SK-N-SH (cell line): ENCODE measurements around the gene ANKRD12. TPM values are rescaled to one million over a fixed set of nuclear protein-coding genes. Genes with fewer than 3 reads are reported as not detected.
"Not testable (repeated sequence)": the region's sequence is repeated elsewhere in the genome, so short reads cannot be mapped to it uniquely, and the experiment has no call there.

Source experiments
- CTCF ChIA-PET: fragments of 300-600, 350-600 bp; formaldehyde crosslinking; extraction: SDS; loops from one replicate; lab custom pipeline; 2021; lab: Yijun Ruan, JAX
- POLR2A ChIA-PET: fragments of 350-600 bp; sonication (Branson Sonifier 250); formaldehyde crosslinking; extraction: SDS; loops from one replicate; lab custom pipeline; 2020; ENCODE audit warnings: antibody characterized with exemption, inconsistent platforms; lab: Yijun Ruan, JAX
- DNase-seq: peaks from one replicate; pipeline ENCODE4 v3.0.0; 2012
- H2AFZ ChIP-seq: fragments of 200-600 bp; sonication (generic); 2 replicates; pipeline ENCODE4 v1.8.1; 2016; ENCODE audit warnings: antibody characterized with exemption, mild to moderate bottlenecking, low read depth
- H3F3A ChIP-seq: fragments of 200-600 bp; sonication (generic); replicated peaks from 2 replicates; pipeline ENCODE3; 2016; ENCODE audit warnings: antibody characterized with exemption, mild to moderate bottlenecking; ENCODE audit not compliant: insufficient read depth
- H3K27ac ChIP-seq, 2 experiments: fragments of 200-500 bp in 1 of 2; fragments of 200-600 bp in 1 of 2; sonication (Bioruptor generic) in 1 of 2; sonication (generic), shearing (Covaris generic) in 1 of 2; 2 replicates each; pipeline versions ENCODE4 v1.5.1 to v1.6.1; 2014 to 2016; ENCODE audit warnings: low read depth in 2 of 2, inconsistent platforms in 1 of 2, low read length in 1 of 2, mild to moderate bottlenecking in 1 of 2, mixed read lengths in 1 of 2
- H3K27me3 ChIP-seq: fragments of 200-600 bp; sonication (generic), shearing (Covaris generic); 2 replicates; pipeline ENCODE4 v1.6.1; 2016; ENCODE audit warnings: mixed run types; ENCODE audit not compliant: insufficient read depth
- H3K36me3 ChIP-seq, 2 experiments: fragments of 200-500 bp in 1 of 2; fragments of 200-600 bp in 1 of 2; sonication (Bioruptor generic) in 1 of 2; sonication (generic) in 1 of 2; replicated peaks in 1 of 2; 2 replicates each; pipeline versions ENCODE3 to v1.5.1; 2014 to 2016; ENCODE audit warnings: low read length in 1 of 2, mild to moderate bottlenecking in 1 of 2; ENCODE audit not compliant: insufficient read depth in 2 of 2, control insufficient read depth in 1 of 2
- H3K4me1 ChIP-seq, 2 experiments: fragments of 200-500 bp in 1 of 2; fragments of 200-600 bp in 1 of 2; sonication (Bioruptor generic) in 1 of 2; sonication (generic), shearing (Covaris generic) in 1 of 2; 2 replicates each; pipeline versions ENCODE4 v1.5.1 to v1.6.1; 2014 to 2016; ENCODE audit warnings: low read depth in 1 of 2, low read length in 1 of 2, mixed run types in 1 of 2; ENCODE audit not compliant: insufficient read depth in 2 of 2, control insufficient read depth in 1 of 2
- H3K4me2 ChIP-seq: fragments of 200-600 bp; sonication (generic), shearing (Covaris generic); 2 replicates; pipeline ENCODE4 v1.6.1; 2017; ENCODE audit warnings: mixed run types
- H3K4me3 ChIP-seq, 2 experiments: fragments of 200-500 bp in 1 of 2; fragments of 200-600 bp in 1 of 2; sonication (Bioruptor generic) in 1 of 2; sonication (generic), shearing (Covaris generic) in 1 of 2; 2 replicates each; pipeline versions ENCODE4 v1.5.1 to v1.8.1; 2014 to 2016; ENCODE audit warnings: low read depth in 2 of 2, inconsistent platforms in 1 of 2, low read length in 1 of 2, mild to moderate bottlenecking in 1 of 2, mixed read lengths in 1 of 2, moderate library complexity in 1 of 2
- H3K79me2 ChIP-seq: fragments of 200-600 bp; sonication (generic); 2 replicates; pipeline ENCODE4 v1.8.1; 2017; ENCODE audit warnings: mild to moderate bottlenecking; ENCODE audit not compliant: insufficient read depth
- H3K9ac ChIP-seq: fragments of 200-600 bp; sonication (generic); 2 replicates; pipeline ENCODE4 v1.6.1; 2017; ENCODE audit warnings: mixed run types
- H3K9me2 ChIP-seq: fragments of 200-600 bp; sonication (generic); 2 replicates; pipeline ENCODE4 v1.6.1; 2017; ENCODE audit warnings: mixed run types
- H3K9me3 ChIP-seq: fragments of 200-600 bp; sonication (generic); 2 replicates; pipeline ENCODE4 v1.6.1; 2017; ENCODE audit warnings: mixed run types, mild to moderate bottlenecking, moderate library complexity
- H4K20me1 ChIP-seq: fragments of 200-600 bp; sonication (generic); 2 replicates; pipeline ENCODE4 v1.6.1; 2017; ENCODE audit warnings: mild to moderate bottlenecking, mixed run types; ENCODE audit not compliant: insufficient read depth
- EZH2phosphoT487 ChIP-seq: fragments of 200-600 bp; sonication (generic); IDR thresholded peaks from 2 replicates; pipeline ENCODE4 v1.6.1; 2017; ENCODE audit warnings: low read depth, mixed run types, mild to moderate bottlenecking, antibody characterized with exemption, moderate library complexity, borderline replicate concordance
- FOXM1 ChIP-seq: IDR thresholded peaks from 2 replicates; pipeline ENCODE4 v1.4.0; 2012; ENCODE audit warnings: low read depth, mild to moderate bottlenecking
- NRF1 ChIP-seq: IDR thresholded peaks from 2 replicates; pipeline ENCODE4 v1.6.1; 2012; ENCODE audit warnings: low read depth, mild to moderate bottlenecking, low read length
- RCOR1 ChIP-seq: fragments of 150-350 bp; IDR thresholded peaks from 2 replicates; pipeline ENCODE4 v1.6.1; 2017; ENCODE audit warnings: antibody characterized with exemption, low read length
- RFX5 ChIP-seq: IDR thresholded peaks from 2 replicates; pipeline ENCODE4 v1.6.1; 2012; ENCODE audit warnings: mild to moderate bottlenecking, improper control_type of control experiment, low read length
- TAF1 ChIP-seq: IDR thresholded peaks from 2 replicates; pipeline ENCODE4 v1.6.1; 2012; ENCODE audit warnings: low read depth, mild to moderate bottlenecking, low read length, moderate library complexity, borderline replicate concordance
- TEAD4 ChIP-seq: IDR thresholded peaks from 2 replicates; pipeline ENCODE4 v1.4.0; 2012; ENCODE audit warnings: mild to moderate bottlenecking, borderline replicate concordance; ENCODE audit not compliant: insufficient read depth
- YY1 ChIP-seq: IDR thresholded peaks from 2 replicates; pipeline ENCODE4 v1.4.0; 2012; ENCODE audit warnings: low read depth, mild to moderate bottlenecking
- WGBS: methylation state at CpG from one replicate; pipeline ENCODE4 v1.1.6; 2017; ENCODE audit warnings: low lambda C conversion rate; 5-methylcytosine and 5-hydroxymethylcytosine counted together
- polyA plus RNA-seq, 3 experiments: library from polyadenylated mRNA; depleted of rRNA; stranded (reverse); fragments of >200 nt; gene quantifications; 2 replicates each; pipeline ENCODE4 v1.2.3, GENCODE V29; 2012
- TF ChIP-seq, protein P1 (sequence below): IDR thresholded peaks from 2 replicates; pipeline ENCODE4 v1.6.1; 2012; ENCODE audit warnings: mild to moderate bottlenecking, low read depth, low read length, moderate library complexity

The ANKRD12 gene
- polyA plus RNA-seq, 1 of the 3 experiments (the other 2 are of a cell fraction): 1.3 TPM

DNA sequence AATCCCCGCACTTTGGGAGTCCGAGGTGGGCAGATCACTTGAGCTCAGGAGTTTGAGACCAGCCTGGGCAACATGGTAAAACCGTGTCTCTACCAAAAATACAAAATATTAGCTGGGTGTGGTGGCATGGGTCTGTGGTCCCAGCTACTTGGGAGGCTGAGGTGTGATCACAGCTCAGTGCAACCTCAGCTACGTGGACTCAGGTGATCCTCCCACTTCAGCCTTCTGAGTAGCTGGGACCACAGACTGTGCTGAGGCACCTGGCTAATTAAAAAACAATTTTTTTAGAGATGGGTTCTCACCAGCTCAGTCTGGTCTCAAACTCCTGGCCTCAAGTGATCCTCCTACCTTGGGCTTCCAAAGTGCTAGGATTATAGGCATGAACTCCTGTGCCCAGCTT, 23.4 kb downstream of the ANKRD12 start:
- no peak for DNase-seq
- TF ChIP-seq FOXM1 (no peak), TEAD4 (no peak), EZH2phosphoT487 (no peak), YY1 (no peak), TAF1 (no peak), NRF1 (no peak), RFX5 (no peak), RCOR1 (no peak)
- TF ChIP-seq, protein P1, sequence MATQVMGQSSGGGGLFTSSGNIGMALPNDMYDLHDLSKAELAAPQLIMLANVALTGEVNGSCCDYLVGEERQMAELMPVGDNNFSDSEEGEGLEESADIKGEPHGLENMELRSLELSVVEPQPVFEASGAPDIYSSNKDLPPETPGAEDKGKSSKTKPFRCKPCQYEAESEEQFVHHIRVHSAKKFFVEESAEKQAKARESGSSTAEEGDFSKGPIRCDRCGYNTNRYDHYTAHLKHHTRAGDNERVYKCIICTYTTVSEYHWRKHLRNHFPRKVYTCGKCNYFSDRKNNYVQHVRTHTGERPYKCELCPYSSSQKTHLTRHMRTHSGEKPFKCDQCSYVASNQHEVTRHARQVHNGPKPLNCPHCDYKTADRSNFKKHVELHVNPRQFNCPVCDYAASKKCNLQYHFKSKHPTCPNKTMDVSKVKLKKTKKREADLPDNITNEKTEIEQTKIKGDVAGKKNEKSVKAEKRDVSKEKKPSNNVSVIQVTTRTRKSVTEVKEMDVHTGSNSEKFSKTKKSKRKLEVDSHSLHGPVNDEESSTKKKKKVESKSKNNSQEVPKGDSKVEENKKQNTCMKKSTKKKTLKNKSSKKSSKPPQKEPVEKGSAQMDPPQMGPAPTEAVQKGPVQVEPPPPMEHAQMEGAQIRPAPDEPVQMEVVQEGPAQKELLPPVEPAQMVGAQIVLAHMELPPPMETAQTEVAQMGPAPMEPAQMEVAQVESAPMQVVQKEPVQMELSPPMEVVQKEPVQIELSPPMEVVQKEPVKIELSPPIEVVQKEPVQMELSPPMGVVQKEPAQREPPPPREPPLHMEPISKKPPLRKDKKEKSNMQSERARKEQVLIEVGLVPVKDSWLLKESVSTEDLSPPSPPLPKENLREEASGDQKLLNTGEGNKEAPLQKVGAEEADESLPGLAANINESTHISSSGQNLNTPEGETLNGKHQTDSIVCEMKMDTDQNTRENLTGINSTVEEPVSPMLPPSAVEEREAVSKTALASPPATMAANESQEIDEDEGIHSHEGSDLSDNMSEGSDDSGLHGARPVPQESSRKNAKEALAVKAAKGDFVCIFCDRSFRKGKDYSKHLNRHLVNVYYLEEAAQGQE: no peak
- WGBS: 97% methylated on average over 4 of the region's 4 CpGs
- ChIA-PET CTCF (interaction anchor here (1.4 to 2.4 kb wide), 2 partner anchors 12 to 86 kb away, joined by 3 to 6 read pairs; no protein-coding TSS in a partner anchor), POLR2A (no interaction called here)
- Histone ChIP-seq H4K20me1 (peaks cover 50% of the 10 kb centered on the region), H3F3A (no peaks in the 10 kb centered on the region), H3K27me3 (no peaks in the 10 kb centered on the region), H3K36me3 (peaks cover 0 to 16% of the 10 kb centered on the region in 2 experiments), H2AFZ (no peak overlapping the region), H3K9ac (no peak overlapping the region), H3K9me3 (peaks cover 4% of the 10 kb centered on the region; the same call in 1 of the 2 replicates), H3K9me2 (no peaks in the 10 kb centered on the region), H3K4me3 (no peak overlapping the region), H3K4me2 (no peak overlapping the region), H3K27ac (no peak overlapping the region), H3K4me1 (no peaks in the 10 kb centered on the region), H3K79me2 (peaks cover 94% of the 10 kb centered on the region)

DNA sequence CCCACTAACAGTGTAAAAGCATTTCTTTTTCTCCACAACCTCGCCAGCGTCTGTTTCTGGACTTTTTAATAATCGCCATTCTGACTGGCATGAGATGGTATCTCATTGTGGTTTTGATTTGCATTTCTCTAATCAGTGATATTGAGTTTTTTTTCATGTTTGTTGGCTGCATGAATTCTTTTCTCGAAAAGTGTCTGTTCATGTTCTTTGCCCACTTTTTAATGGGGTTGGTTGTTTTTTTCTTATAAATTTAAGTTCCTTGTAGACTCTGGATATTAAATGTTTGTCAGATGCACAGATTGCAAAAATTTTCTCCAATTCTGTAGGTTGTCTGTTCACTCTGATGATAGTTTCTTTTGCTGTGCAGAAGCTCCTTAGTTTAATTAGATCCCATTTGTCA, 26.1 kb downstream of the ANKRD12 start:
- H3K4me1 ChIP-seq, H3K4me2 ChIP-seq, H3K4me3 ChIP-seq, POLR2A ChIA-PET, H3K27me3 ChIP-seq, H3F3A ChIP-seq, DNase-seq, H3K9ac ChIP-seq, H2AFZ ChIP-seq, CTCF ChIA-PET, H3K9me2 ChIP-seq, H3K27ac ChIP-seq, H3K9me3 ChIP-seq: not testable (repeated sequence)
- H4K20me1 ChIP-seq: peaks cover 31% of the 10 kb centered on the region
- peaks cover 93% of the 10 kb centered on the region for H3K79me2 ChIP-seq
- H3K36me3 ChIP-seq: peaks cover 0 to 16% of the 10 kb centered on the region in 2 experiments
- 94% methylated on average over 4 of the region's 4 CpGs for WGBS

DNA sequence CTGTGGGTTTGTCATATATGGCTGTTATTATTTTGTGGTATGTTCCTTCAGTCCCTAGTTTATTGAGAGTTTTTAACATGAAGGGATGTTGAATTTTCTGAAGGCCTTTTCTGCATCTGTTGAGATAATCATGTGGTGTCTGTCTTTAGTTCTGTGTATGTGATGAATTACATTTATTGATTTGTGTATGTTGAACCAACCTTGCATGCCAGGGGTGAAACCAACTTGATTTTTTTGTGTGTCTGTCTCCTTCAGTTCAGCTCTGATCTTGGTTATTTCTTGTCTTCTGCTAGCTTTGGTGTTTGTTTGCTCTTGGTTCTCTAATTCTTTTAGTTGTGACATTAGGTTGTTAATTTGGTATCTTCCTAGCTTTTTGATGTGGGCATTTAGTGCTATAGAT, 27.6 kb downstream of the ANKRD12 start:
- peaks cover 93% of the 10 kb centered on the region for H3K79me2 ChIP-seq
- DNase-seq, H3K27me3 ChIP-seq, POLR2A ChIA-PET, H3K4me3 ChIP-seq, H3K9me3 ChIP-seq, H3F3A ChIP-seq, H3K9me2 ChIP-seq, CTCF ChIA-PET, H3K4me2 ChIP-seq, H3K27ac ChIP-seq, H2AFZ ChIP-seq, H3K9ac ChIP-seq, H3K4me1 ChIP-seq: not testable (repeated sequence)
- H4K20me1 ChIP-seq: peaks cover 24% of the 10 kb centered on the region
- peaks cover 0 to 12% of the 10 kb centered on the region in 2 experiments for H3K36me3 ChIP-seq

DNA sequence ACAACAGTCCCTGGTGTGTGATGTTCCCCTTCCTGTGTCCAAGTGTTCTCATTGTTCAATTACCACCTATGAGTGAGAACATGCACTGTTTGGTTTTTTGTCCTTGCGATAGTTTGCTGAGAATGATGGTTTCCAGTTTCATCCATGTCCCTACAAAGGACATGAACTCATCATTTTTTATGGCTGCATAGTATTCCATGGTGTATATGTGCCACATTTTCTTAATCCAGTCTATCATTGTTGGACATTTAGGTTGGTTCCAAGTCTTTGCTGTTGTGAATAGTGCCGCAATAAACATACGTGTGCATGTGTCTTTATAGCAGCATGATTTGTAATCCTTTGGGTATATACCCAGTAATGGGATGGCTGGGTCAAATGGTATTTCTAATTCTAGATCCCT, 29.3 kb downstream of the ANKRD12 start:
- H3K4me1 ChIP-seq, H2AFZ ChIP-seq, CTCF ChIA-PET, DNase-seq, POLR2A ChIA-PET, H3K4me3 ChIP-seq, H3F3A ChIP-seq, H3K4me2 ChIP-seq, H3K27ac ChIP-seq, H3K9ac ChIP-seq, H3K27me3 ChIP-seq, H3K9me2 ChIP-seq, H3K9me3 ChIP-seq: not testable (repeated sequence)
- 98% methylated on average over 3 of the region's 3 CpGs for WGBS
- Histone ChIP-seq H3K36me3 (peaks cover 0 to 12% of the 10 kb centered on the region in 2 experiments), H3K79me2 (peaks cover 96% of the 10 kb centered on the region), H4K20me1 (peaks cover 25% of the 10 kb centered on the region)
